GM23248 (cell line): ENCODE data around the gene HASPIN. TPM values are rescaled to one million over a fixed set of nuclear protein-coding genes. Genes with fewer than 3 reads are reported as not detected.

Source experiments
- DNase-seq: peaks from one replicate; pipeline ENCODE4 v3.0.0-alpha.2; 2015
- H2AFZ ChIP-seq: fragments of 200-600 bp; sonication (generic); 2 replicates; pipeline ENCODE4 v1.6.1; 2016; ENCODE audit warnings: antibody characterized with exemption
- H3F3A ChIP-seq: fragments of 200-600 bp; sonication (generic); 2 replicates; pipeline ENCODE4 v1.6.1; 2016; ENCODE audit warnings: mild to moderate bottlenecking, antibody characterized with exemption, mixed run types; ENCODE audit not compliant: insufficient read depth
- H3K27ac ChIP-seq: fragments of 200-600 bp; sonication (generic); 2 replicates; pipeline ENCODE4 v1.5.1; 2016; ENCODE audit warnings: mild to moderate bottlenecking
- H3K27me3 ChIP-seq: fragments of 200-600 bp; sonication (generic); replicated peaks from 2 replicates; pipeline ENCODE4 v1.6.1; 2016; ENCODE audit warnings: mild to moderate bottlenecking; ENCODE audit not compliant: insufficient read depth
- H3K36me3 ChIP-seq: fragments of 200-600 bp; sonication (generic); 2 replicates; pipeline ENCODE4 v1.6.1; 2016; ENCODE audit warnings: low read depth, mild to moderate bottlenecking
- H3K4me1 ChIP-seq: fragments of 200-600 bp; sonication (generic); 2 replicates; pipeline ENCODE4 v1.6.1; 2016; ENCODE audit warnings: mild to moderate bottlenecking; ENCODE audit not compliant: insufficient read depth
- H3K4me2 ChIP-seq: fragments of 200-600 bp; sonication (generic); one replicate; pipeline ENCODE4 v1.6.1; 2016; ENCODE audit warnings: mild to moderate bottlenecking; ENCODE audit not compliant: unreplicated experiment
- H3K4me3 ChIP-seq: fragments of 200-600 bp; sonication (generic); 2 replicates; pipeline ENCODE4 v1.5.1; 2016; ENCODE audit warnings: mild to moderate bottlenecking
- H3K79me2 ChIP-seq: fragments of 200-600 bp; sonication (generic); 2 replicates; pipeline ENCODE4 v1.6.1; 2016; ENCODE audit warnings: mild to moderate bottlenecking; ENCODE audit not compliant: insufficient read depth
- H3K9ac ChIP-seq: fragments of 200-600 bp; sonication (generic); 2 replicates; pipeline ENCODE4 v1.6.1; 2016; ENCODE audit warnings: mild to moderate bottlenecking
- H3K9me2 ChIP-seq: fragments of 200-600 bp; sonication (generic); 2 replicates; pipeline ENCODE4 v1.6.1; 2016; ENCODE audit warnings: mixed run types, mild to moderate bottlenecking, moderate library complexity; ENCODE audit not compliant: insufficient read depth
- H3K9me3 ChIP-seq: fragments of 200-600 bp; sonication (generic); one replicate; pipeline ENCODE4 v1.6.1; 2017; ENCODE audit warnings: low read depth
- H4K20me1 ChIP-seq: fragments of 200-600 bp; sonication (generic); 2 replicates; pipeline ENCODE4 v1.6.0; 2016; ENCODE audit not compliant: insufficient read depth
- EZH2 ChIP-seq: fragments of 200-600 bp; sonication (generic); IDR thresholded peaks from 2 replicates; pipeline ENCODE4 v1.6.1; 2018; ENCODE audit warnings: antibody characterized with exemption, mild to moderate bottlenecking; ENCODE audit not compliant: insufficient read depth, poor library complexity, severe bottlenecking
- EZH2phosphoT487 ChIP-seq: fragments of 200-600 bp; sonication (generic); IDR thresholded peaks from 2 replicates; pipeline ENCODE4 v1.6.1; 2018; ENCODE audit warnings: antibody characterized with exemption, moderate library complexity, mild to moderate bottlenecking, low read depth; ENCODE audit not compliant: insufficient read depth
- WGBS, 2 experiments: methylation state at CpG; one replicate each; pipeline ENCODE4 v1.1.6; 2015 to 2017; ENCODE audit warnings: low lambda C conversion rate in 2 of 2, low coverage in 1 of 2; ENCODE audit errors: missing lambda C conversion rate in 2 of 2; 5-methylcytosine and 5-hydroxymethylcytosine counted together
- in situ Hi-C: fragments of 300-500 bp; cut with MboI; formaldehyde crosslinking; loops from 2 replicates; pipeline ENCODE4 v1.15.0; 2020
- polyA plus RNA-seq: library from polyadenylated mRNA; unstranded; fragments of >200 nt; fragmentation: Nextera tagmentation; extraction: Ambion mirVana; gene quantifications from 2 replicates; pipeline ENCODE4 v1.2.1, GENCODE V29; 2016
- total RNA-seq: library from RNA; depleted of rRNA; stranded (reverse); fragments of >200 nt; shearing (Covaris generic); gene quantifications from 2 replicates; pipeline ENCODE4 v1.2.3, GENCODE V29; 2014; rRNA removed

The HASPIN gene
- 1.9 and 3.0 TPM in 2 replicates for total RNA-seq
- 1.1 and 1.4 TPM in 2 replicates for polyA plus RNA-seq

- peak within 1 kb of the TSS; percentile 96 for H3K4me2 ChIP-seq
- no peak for TF ChIP-seq EZH2
- no peak for TF ChIP-seq EZH2phosphoT487
- H3K27me3 ChIP-seq: no peaks in the 10 kb centered on the region
- H3K9me3 ChIP-seq: no peaks in the 10 kb centered on the region
- peak within 1 kb of the TSS; percentile 91 for H3K4me3 ChIP-seq
- H3F3A ChIP-seq: peaks cover 19% of the 10 kb centered on the region; the same call in 1 of the 2 replicates
- H4K20me1 ChIP-seq: no peaks in the 10 kb centered on the region
- H3K36me3 ChIP-seq: peaks cover 1% of the 10 kb centered on the region; the same call in 1 of the 2 replicates
- H2AFZ ChIP-seq: peak within 1 kb of the TSS; percentile 88
- peak within 1 kb of the TSS; percentile 65 for H3K27ac ChIP-seq
- in situ Hi-C loops: no loop called here
- peaks cover 29% of the 10 kb centered on the region for H3K4me1 ChIP-seq
- 1% methylated on average over 73 to 75 of the region's 98 CpGs for WGBS, 2 experiments
- H3K9me2 ChIP-seq: no peaks in the 10 kb centered on the region
- peak; percentile 96 for DNase-seq
- H3K9ac ChIP-seq: peak within 1 kb of the TSS; percentile 90
- peaks cover 60% of the 10 kb centered on the region for H3K79me2 ChIP-seq
Observed at GRCh38 chr17:3723556-3724377, at the start of gene HASPIN. TSS of gene HASPIN (plus strand) at chr17:3723903. CDS start at chr17:3723936, 33 bp downstream.

GRCh38 chr17:3675886-3676285 lies 47.8 kb upstream of the HASPIN start:
- Histone ChIP-seq H3K4me1 (no peaks in the 10 kb centered on the region; the same call in 1 of the 2 replicates), H3K4me2 (no peak overlapping the region), H3F3A (no peaks in the 10 kb centered on the region), H3K9me3 (no peaks in the 10 kb centered on the region), H3K36me3 (no peaks in the 10 kb centered on the region), H3K4me3 (no peak overlapping the region), H3K9me2 (no peaks in the 10 kb centered on the region), H2AFZ (no peak overlapping the region), H3K79me2 (peaks cover 4% of the 10 kb centered on the region; the same call in 1 of the 2 replicates), H3K9ac (no peak overlapping the region), H3K27ac (no peak overlapping the region), H3K27me3 (no peaks in the 10 kb centered on the region), H4K20me1 (no peaks in the 10 kb centered on the region)
- WGBS, 2 experiments: 68 to 74% methylated on average over 11 of the region's 11 CpGs
- no peak for DNase-seq
- TF ChIP-seq EZH2: no peak
- no peak for TF ChIP-seq EZH2phosphoT487
- in situ Hi-C loops: no loop called here

GRCh38 chr17:3678095-3678820 lies 45.4 kb upstream of the HASPIN start:
- H4K20me1 ChIP-seq: no peaks in the 10 kb centered on the region
- H3F3A ChIP-seq: no peaks in the 10 kb centered on the region
- H3K4me3 ChIP-seq: no peak overlapping the region
- H3K4me2 ChIP-seq: no peak overlapping the region
- H3K9ac ChIP-seq: no peak overlapping the region
- TF ChIP-seq EZH2phosphoT487: no peak
- no peak for TF ChIP-seq EZH2
- peaks cover 6% of the 10 kb centered on the region; the same call in 1 of the 2 replicates for H3K27me3 ChIP-seq
- H3K4me1 ChIP-seq: no peaks in the 10 kb centered on the region; the same call in 1 of the 2 replicates
- in situ Hi-C loops: no loop called here
- no peaks in the 10 kb centered on the region for H3K79me2 ChIP-seq
- no peak overlapping the region for H3K27ac ChIP-seq
- DNase-seq: peak; percentile 59
- H3K9me2 ChIP-seq: no peaks in the 10 kb centered on the region
- 0 out of 2 replicates have a peak overlapping the region, but pooled peaks have one; percentile 29 for H2AFZ ChIP-seq
- no peaks in the 10 kb centered on the region for H3K9me3 ChIP-seq
- WGBS, 2 experiments: 31 to 37% methylated on average over 16 of the region's 16 CpGs
- no peaks in the 10 kb centered on the region for H3K36me3 ChIP-seq

- TF ChIP-seq EZH2 (no peak), EZH2phosphoT487 (no peak)
- no peaks in the 10 kb centered on the region for H3K9me2 ChIP-seq
- no peak overlapping the region for H3K27ac ChIP-seq
- H3K27me3 ChIP-seq: peaks cover 7% of the 10 kb centered on the region; the same call in 1 of the 2 replicates
- no peaks in the 10 kb centered on the region for H3K9me3 ChIP-seq
- H3K36me3 ChIP-seq: no peaks in the 10 kb centered on the region
- no peak overlapping the region for H3K4me3 ChIP-seq
- no peak for DNase-seq
- H3K4me1 ChIP-seq: no peaks in the 10 kb centered on the region; the same call in 1 of the 2 replicates
- H3K9ac ChIP-seq: no peak overlapping the region
- no peaks in the 10 kb centered on the region for H3F3A ChIP-seq
- in situ Hi-C loops: no loop called here
- H3K79me2 ChIP-seq: no peaks in the 10 kb centered on the region
- H3K4me2 ChIP-seq: no peak overlapping the region
- H2AFZ ChIP-seq: no peak overlapping the region
- H4K20me1 ChIP-seq: no peaks in the 10 kb centered on the region
- WGBS, 2 experiments: 72 to 73% methylated on average over 26 to 27 of the region's 27 CpGs
Observed at GRCh38 chr17:3678821-3679530, 44.7 kb upstream of the HASPIN start.
